SK-N-MC (cell line): ENCODE measurements around the gene STX8.

Experiments used
- EZH2 ChIP-seq: fragments of 200-600 bp; sonication (generic); IDR thresholded peaks from one replicate; pipeline ENCODE4 v1.6.1; 2017; ENCODE audit warnings: antibody characterized with exemption
- FOXP2 ChIP-seq: optimal IDR thresholded peaks from 2 replicates; pipeline ENCODE3; 2011; ENCODE audit warnings: mild to moderate bottlenecking, moderate library complexity; ENCODE audit not compliant: insufficient read depth; ENCODE audit errors: extremely low read length, control extremely low read depth
- POLR2AphosphoS5 ChIP-seq: IDR thresholded peaks from 2 replicates; pipeline ENCODE4 v1.6.1; 2012; ENCODE audit warnings: mild to moderate bottlenecking, low read depth, low read length, borderline replicate concordance

- no peak for TF ChIP-seq EZH2
- no peak for TF ChIP-seq POLR2AphosphoS5
- no peak for TF ChIP-seq FOXP2
Measured at GRCh38 chr17:9286434-9286833, 289.2 kb downstream of the STX8 start.
